Activated gamma-delta T cell treated with anti-CD3 and anti-CD28 coated beads, Interleukin-2, amount 50 U/mL, for 16 hours (primary cell): ENCODE measurements around the gene CHRM2.

ENCODE experiments used
- DNase-seq: peaks from one replicate; pipeline ENCODE4 v3.0.0-alpha.2; 2020; ENCODE audit warnings: low read depth

CHRM2 gene

GRCh38 chr7:136894789-136895188 is 26.3 kb downstream of the CHRM2 start:
- no peak for DNase-seq

DNA sequence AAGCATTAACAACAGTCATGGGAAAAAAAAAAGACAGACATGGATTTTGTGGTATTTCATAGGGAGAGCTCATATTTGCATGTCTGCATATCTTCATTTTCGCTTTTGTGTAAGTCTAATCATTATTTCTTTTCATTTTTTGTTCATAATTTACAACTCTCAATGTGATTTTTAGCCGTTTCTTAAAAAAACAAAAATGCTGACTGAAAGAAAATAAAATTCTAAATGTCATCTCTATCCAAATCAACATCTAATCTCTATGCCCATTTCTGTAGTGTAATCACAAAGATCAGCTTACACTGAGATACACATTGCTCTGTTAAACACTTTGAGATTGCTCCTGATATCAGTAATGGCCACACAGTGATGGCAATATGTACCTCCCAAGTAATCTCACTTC is 29.2 kb downstream of the CHRM2 start:
- no peak for DNase-seq

GRCh38 chr7:136900005-136900404 is 31.6 kb downstream of the CHRM2 start:
- no peak for DNase-seq

GRCh38 chr7:136910771-136911170 is 42.3 kb downstream of the CHRM2 start:
- no peak for DNase-seq

GRCh38 chr7:136911344-136911743 is 42.9 kb downstream of the CHRM2 start:
- no peak for DNase-seq

- no peak for DNase-seq
Observed at GRCh38 chr7:136912339-136912738, 43.9 kb downstream of the CHRM2 start.

GRCh38 chr7:136914016-136914415 is 45.6 kb downstream of the CHRM2 start:
- DNase-seq, result no peak

GRCh38 chr7:136919820-136920219 is 51.4 kb downstream of the CHRM2 start:
- DNase-seq, result no peak

DNA sequence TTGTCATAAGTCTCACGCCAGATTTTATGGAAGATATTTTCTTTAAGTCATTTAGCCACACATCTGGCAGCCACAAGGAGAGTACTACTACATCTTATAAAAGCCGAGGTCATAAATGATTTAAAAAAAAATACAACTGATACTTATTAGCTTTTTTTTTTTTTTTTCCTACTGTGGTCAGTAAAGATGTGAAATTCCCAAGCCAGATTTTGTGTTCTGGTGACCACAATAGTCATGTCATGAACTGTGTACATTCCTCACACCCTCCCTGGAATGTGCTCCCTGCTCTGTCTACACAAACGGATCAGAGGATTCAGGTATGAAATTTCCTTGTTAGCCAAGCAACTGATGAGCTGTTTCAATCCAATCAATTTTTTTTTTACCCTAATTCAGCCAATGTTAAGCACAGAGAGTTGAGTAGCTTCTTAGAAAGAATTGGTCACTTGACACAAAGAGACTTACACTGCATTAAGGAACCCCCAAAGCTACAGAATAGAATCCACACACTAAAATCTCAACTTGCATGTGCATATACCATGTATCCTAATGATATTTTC is 54.7 kb downstream of the CHRM2 start:
- no peak for DNase-seq

DNA sequence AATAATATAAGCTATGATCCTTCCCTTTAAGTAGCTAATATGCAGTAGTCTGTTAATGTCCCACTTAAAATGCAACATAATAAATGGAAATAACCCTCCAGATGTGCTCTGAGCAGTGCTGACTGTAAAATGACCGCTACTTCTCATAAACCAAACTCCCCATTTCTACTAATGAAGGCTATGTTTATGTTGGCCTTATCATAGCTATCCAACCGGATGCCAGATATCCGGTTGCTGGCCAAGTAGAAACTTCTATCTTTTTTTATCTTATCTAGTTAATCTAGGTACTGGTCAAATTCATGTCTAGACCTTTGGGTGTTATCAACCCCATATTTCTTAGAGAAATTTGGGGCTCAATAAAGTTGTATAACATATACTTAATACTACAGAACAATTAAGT is 56.6 kb downstream of the CHRM2 start:
- no peak for DNase-seq

DNA sequence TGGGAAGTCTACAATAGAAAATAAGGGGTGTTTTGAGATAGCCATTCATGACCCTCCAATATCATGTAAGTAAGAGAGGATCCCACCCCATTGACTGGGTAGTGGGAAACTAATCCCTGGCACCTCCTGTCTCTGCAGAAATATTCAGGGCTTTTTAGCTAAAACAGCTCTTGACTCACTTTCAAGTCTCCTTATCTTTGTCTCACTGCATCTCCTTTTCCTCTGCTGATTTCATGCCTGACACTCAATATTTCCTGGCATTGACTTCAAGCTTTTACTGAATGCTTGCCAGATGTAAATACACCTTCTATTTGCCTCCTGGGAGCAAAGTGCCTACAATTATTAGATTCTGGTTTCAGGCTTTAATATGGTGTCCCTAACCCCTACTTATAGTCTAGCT is 57.1 kb downstream of the CHRM2 start:
- no peak for DNase-seq

DNA sequence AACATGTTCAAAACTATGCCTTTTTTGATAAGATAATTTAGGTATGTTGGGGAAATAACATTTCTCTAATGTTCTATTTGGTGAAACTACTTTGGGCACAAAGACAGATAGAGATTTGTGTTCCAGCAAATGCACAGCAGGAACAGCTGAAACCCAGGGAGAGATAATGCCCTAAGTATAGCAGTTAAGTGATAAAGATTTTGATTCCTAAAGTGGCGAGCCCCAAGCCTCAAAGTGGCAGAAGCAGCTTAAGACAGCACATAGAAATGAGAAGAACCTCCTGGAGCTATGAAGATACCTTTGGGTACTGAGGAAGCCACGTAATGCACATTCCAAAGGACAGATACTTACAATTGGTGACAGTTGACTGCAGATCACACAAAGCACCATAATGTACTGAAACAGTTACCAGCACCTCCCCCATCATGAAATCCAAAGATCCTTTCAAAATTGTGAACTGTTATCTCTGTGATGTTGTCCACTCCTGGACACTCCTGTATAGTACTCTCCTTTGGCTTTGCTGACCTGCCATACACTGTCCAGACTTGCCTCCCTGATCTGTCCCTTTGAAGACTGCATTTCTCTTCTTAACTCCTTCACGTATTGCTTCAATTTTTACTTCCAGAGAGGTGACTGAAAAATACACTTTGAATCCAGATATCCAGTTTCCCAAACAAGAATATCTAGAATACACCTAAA is 62.9 kb downstream of the CHRM2 start:
- DNase-seq, result no peak

GRCh38 chr7:136937436-136937835 is 69.0 kb downstream of the CHRM2 start:
- no peak for DNase-seq

- peak; percentile 0 for DNase-seq
Observed at GRCh38 chr7:136938476-136938875, 70.0 kb downstream of the CHRM2 start.

- no peak for DNase-seq
Observed at GRCh38 chr7:136940122-136940521, 71.7 kb downstream of the CHRM2 start.

- no peak for DNase-seq
Observed at GRCh38 chr7:136940917-136941316, 72.5 kb downstream of the CHRM2 start.

- no peak for DNase-seq
Observed at GRCh38 chr7:136941816-136942215, 73.4 kb downstream of the CHRM2 start.

GRCh38 chr7:136942401-136942800 is 73.9 kb downstream of the CHRM2 start:
- no peak for DNase-seq

GRCh38 chr7:136942994-136943393 is 74.5 kb downstream of the CHRM2 start:
- DNase-seq, result no peak

GRCh38 chr7:136947347-136947746 is 78.9 kb downstream of the CHRM2 start:
- no peak for DNase-seq

GRCh38 chr7:136950331-136950730 is 81.9 kb downstream of the CHRM2 start:
- DNase-seq, result no peak

DNA sequence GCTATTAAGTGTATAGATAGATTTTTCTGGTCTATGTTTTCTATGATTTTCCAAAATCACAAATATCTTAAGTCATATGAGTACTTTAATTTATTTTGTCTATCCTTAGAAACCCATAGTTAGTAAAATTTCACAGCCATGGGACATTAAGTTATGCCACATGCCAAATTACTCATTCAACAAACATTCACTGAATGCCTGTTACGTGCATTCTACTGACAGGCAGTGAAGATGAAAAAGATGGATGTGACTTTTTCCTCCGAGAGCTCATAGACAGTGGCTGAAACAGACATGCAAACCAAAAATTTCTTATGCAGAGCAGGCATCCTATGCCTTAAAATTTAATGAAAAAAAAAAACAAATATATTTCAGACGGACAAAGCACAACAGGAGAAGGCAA is 84.9 kb downstream of the CHRM2 start:
- no peak for DNase-seq

GRCh38 chr7:136956232-136956631 is 87.8 kb downstream of the CHRM2 start:
- DNase-seq, result no peak

- no peak for DNase-seq
Observed at GRCh38 chr7:136956671-136957070, 88.2 kb downstream of the CHRM2 start.
